Activated CD4-positive, alpha-beta T cell treated with anti-CD3 and anti-CD28 coated beads, Interleukin-2, amount 50 U/mL, for 24 hours (primary cell): ENCODE measurements around the gene PRPF6.

Source experiments
- DNase-seq, 2 donors: peaks; one replicate each; pipeline ENCODE4 v3.0.0-alpha.2; 2020; ENCODE audit warnings: low read depth in 1 of 2, low spot score in 1 of 2

The PRPF6 gene

DNA sequence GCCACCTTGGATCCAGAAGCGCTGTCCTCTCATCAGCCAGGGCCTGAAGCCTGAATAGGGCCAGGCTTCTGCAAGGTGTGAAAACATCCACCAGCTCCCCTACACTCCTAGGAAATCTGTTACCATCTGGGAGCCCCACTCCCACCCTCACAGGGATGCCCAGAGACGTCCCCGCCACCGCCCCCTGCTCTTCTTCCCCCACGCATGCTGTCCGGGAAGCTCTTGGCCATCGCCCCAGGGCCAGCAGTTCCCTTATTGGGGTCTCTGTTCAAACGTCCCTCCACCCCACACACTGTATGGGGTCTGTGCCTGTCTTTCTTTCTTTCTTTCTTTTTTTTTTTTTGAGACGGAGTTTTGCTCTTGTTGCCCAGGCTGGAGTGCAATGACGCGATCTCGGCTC, 94.6 kb downstream of the PRPF6 start:
- no peak for DNase-seq

DNA sequence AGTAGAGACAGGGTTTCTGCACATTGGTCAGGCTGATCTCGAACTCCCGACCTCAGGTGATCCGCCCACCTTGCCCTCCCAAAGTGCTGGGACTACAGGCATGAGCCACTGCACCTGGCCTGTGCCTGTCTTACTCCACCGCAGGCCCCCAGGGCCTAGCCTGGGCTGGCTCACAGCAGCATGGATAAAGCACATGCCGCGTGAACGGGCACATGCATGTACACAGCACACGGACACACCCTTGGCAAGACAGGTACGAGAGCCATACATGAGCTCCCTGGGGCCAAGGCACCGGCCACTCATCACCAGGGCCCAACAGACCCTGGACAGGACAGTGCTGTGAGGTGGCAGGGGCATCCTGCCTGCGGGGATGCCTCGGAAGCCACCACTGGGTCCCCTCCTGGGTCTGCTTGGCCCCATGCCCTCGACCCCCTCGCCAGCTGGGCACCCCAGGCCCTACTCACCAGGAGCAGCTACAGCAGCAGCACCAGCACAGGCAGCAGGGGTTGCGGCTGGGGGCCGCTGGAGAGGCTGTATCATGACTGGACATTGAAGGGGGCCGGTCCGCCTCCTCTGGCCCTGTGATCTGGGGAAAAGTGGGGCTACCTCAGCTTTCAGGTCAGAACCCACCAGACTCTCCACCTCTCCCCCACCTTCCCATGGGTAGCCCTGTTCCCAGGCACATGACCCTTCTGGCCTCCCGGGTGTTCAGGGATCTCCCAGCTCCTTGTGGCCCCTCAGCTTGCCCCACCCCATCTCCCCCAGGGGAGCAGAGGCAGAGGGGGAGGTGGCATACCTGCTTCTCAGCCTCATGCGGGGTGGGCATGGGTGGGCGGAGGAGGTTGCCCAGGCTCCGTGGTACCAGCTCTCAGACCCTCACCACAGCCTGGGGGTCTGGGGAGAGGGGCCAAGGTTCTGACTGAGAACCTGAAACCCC, 95.4 kb downstream of the PRPF6 start:
- no peak for DNase-seq

GRCh38 chr20:64077094-64077493, 96.2 kb downstream of the PRPF6 start:
- DNase-seq: peak in 1 of 2 donors; percentile 30

DNA sequence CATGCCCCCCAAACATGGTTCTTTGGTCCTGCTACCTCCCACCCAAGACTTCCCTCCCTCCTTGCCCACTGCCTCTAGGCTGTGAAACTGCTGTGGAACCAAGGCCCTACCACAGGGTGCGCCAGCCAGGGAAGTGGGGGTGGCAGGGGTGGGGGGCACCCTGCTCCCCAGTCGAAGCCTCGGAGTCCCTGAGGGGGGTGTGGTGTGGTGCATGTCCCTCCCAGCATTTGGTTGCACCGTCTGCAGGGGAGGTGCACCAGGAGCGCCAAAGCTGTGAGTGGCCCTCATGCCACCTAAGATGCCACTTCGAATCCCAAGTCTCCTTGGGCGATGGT, 96.6 kb downstream of the PRPF6 start:
- no peak for DNase-seq

GRCh38 chr20:64077876-64078551, 97.1 kb downstream of the PRPF6 start:
- DNase-seq: peak in 1 of 2 donors; percentile 33

- no peak for DNase-seq
These were observed 98.0 kb downstream of the PRPF6 start for GRCh38 chr20:64078934-64079272.

DNA sequence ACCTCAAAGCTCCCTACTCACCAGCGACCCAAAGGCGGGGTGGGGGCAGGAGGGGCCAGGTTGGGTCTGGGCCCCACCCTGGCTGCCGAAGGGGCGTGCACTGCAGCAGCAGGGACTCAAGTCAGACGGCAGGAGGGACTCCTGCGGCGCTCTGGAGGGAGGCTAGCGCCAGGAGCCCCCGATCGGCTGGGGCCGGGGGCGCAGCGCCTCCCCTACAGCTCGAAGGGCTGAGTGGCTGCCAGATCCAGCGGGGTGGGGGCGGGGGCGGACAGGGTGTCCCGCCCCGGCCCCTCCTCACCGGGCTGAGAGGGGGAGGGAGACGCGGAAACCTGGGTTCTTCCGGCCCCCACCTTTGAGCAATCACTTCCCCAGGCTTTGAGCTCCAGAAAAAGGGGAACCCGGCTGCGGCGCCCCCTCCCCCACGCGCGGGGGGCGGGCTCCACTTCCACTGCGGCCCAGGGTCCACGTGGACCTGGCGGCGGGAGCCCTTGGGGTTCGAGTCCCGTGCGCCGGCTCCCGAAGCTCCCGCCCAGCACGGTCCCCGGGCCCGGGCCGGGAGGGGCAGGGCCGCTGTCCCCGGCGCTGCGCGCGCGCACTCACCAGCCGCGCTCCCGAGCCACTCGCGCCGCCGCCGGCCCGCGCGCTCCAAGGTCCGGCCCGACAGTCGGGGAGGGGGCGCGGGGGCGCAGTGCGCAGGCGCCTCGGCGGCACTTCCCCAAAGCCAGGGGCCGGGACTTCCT, 98.5 kb downstream of the PRPF6 start, which contains the start of gene RGS19:
RGS19 (minus strand) TSS at position 246 of the 740 bp plus-strand sequence. CDS start 2,632 bp downstream, outside the sequence.
- DNase-seq: peak in 1 of 2 donors; percentile 43

DNA sequence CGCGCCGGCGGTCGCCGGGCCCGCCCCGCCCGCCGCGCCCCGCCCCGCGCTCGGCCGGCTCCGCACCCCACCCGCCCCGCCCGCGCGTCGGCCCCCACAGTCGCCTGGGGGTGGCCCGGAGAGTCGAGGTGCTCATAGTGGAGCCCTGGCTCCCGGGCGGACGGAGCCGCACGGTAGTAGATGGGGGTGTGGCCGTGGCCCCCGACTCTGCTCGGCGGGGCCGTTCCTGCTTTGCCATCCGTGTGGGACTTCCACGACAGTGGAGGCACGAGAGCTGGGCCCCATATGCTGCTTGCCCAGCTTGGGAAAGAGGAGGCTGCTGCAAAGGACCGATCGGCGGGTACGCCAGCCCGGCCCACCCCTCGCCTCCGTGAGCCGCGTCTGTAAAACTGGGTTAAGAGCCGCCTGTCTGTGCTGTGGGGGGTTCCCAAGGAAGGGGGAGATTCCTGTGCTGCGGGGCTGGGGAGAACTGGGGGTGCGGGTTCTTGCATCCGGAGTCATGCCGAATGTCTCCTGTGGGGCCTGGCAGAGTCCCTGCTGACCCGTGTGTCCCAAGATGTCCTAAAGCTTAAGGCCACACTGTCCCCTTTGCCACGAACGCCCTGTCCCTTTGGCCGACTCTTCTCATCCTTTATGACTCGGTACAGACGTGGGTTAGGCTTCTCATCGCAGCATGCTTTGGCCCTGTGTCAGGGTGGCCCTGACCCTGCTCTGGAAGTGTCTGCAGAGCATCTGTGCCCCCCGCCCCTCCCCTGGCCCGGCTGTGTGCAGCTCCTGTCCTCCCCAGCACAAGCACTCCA, 99.3 kb downstream of the PRPF6 start, which contains the start of gene OPRL1:
OPRL1 (plus strand) TSS at position 70 of the 800 bp plus-strand sequence. CDS start 12,639 bp downstream, outside the sequence.
- DNase-seq: no peak

- no peak for DNase-seq
These were observed 100.1 kb downstream of the PRPF6 start for GRCh38 chr20:64080813-64081623.

- DNase-seq: no peak
These were observed 100.7 kb downstream of the PRPF6 start for GRCh38 chr20:64081624-64081964.

DNA sequence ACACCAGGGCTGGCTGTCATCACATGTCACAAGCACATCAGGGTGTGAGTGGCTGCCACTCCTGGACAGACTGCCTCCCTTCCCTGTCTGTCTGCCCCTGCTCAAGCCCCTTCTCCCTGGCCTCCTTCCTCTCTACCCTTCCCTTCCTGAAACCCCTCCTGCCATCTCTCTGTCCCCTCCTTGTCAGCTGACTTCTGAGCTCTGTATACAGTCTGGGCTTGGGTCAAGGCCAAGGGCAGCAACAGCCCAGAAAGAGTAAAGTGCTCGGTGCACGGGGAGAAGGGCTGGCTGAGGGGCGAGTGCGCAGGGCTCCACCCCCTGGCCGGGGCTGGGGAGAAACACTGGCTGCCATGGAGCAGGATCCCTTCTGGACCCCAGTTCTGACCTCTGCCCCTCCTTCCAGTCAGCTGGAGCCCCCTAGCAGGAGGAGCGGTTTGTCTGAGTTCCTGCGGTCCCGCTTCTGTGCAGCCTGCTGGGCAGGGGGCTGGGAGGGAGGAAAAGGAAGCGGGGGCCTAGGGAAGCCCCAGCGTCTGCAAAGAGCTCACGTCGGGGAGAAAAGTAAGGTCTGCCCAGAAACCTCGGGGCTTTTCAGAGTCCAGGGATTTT, 101.3 kb downstream of the PRPF6 start:
- no peak for DNase-seq
